GM13977 (cell line): ENCODE measurements around the gene HTR3D.
"Not testable (repeated sequence)": the region's sequence is repeated elsewhere in the genome, so short reads cannot be mapped to it uniquely, and the experiment has no call there.

ENCODE experiments used
- DNase-seq: peaks from one replicate; pipeline ENCODE4 v3.0.0; 2012; ENCODE audit warnings: low spot score
- in situ Hi-C: fragments of 300-500 bp; cut with MboI; formaldehyde crosslinking; loops from one replicate; pipeline ENCODE4 v1.12.0; 2022; ENCODE audit warnings: low sequenced_read_pairs, low pct_unique_long_range_greater_than_20kb, mixed read lengths, inconsistent platforms; ENCODE audit not compliant: unreplicated experiment
- TF ChIP-seq, protein P1 (sequence below): IDR thresholded peaks from 2 replicates; pipeline ENCODE4 v1.5.1; 2012; ENCODE audit warnings: mild to moderate bottlenecking, control low read depth; ENCODE audit not compliant: insufficient read depth; ENCODE audit errors: extremely low read depth, missing control alignments

The HTR3D gene

DNA sequence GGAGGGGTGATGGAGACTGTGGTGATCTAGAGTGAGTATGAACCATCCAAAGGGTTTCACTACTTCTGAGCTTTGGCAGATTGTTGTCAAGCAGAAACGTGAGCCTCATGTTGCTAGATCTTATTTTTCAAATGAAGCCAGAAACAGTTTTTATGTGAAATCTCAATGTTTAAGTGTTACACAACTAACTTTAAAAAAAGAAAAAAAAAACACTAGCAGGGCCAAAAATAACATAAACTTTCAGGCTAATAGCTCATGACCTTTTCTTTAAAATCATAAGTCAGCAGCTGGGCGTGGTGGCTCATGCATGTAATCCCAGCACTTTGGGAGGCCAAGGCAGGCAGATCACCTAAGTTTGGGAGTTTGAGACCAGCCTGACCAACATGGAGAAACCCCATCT lies 2.1 kb upstream of the HTR3D start:
- no peak for DNase-seq
- TF ChIP-seq, protein P1, sequence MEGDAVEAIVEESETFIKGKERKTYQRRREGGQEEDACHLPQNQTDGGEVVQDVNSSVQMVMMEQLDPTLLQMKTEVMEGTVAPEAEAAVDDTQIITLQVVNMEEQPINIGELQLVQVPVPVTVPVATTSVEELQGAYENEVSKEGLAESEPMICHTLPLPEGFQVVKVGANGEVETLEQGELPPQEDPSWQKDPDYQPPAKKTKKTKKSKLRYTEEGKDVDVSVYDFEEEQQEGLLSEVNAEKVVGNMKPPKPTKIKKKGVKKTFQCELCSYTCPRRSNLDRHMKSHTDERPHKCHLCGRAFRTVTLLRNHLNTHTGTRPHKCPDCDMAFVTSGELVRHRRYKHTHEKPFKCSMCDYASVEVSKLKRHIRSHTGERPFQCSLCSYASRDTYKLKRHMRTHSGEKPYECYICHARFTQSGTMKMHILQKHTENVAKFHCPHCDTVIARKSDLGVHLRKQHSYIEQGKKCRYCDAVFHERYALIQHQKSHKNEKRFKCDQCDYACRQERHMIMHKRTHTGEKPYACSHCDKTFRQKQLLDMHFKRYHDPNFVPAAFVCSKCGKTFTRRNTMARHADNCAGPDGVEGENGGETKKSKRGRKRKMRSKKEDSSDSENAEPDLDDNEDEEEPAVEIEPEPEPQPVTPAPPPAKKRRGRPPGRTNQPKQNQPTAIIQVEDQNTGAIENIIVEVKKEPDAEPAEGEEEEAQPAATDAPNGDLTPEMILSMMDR, result no peak
- in situ Hi-C loops, result no loop called here

- DNase-seq, result no peak
- TF ChIP-seq, protein P1, result no peak
- in situ Hi-C loops, result no loop called here
These were observed 1.0 kb upstream of the HTR3D start for GRCh38 chr3:184030536-184030935.

DNA sequence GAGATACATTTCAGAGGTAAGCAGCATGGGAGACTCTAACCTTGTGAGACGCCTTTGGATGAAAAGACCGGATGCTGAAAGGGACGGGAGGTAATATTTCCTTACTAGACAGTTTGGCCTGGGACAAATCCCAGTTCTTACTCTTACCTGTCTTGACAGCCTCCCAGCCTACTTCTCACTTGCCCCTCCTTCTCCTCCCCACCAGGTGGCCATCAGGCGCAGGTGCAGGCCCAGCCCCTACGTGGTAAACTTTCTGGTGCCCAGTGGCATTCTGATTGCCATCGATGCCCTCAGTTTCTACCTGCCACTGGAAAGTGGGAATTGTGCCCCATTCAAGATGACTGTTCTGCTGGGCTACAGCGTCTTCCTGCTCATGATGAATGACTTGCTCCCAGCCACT lies 6.3 kb downstream of the HTR3D start:
- no peak for DNase-seq
- TF ChIP-seq, protein P1, result no peak
- in situ Hi-C loops, result no loop called here

- DNase-seq, in situ Hi-C loops: not testable (repeated sequence)
These were observed 6.8 kb downstream of the HTR3D start for GRCh38 chr3:184038307-184038706.

- no peak for DNase-seq
- in situ Hi-C loops, result no loop called here
These were observed 7.9 kb downstream of the HTR3D start for GRCh38 chr3:184039414-184039813.

DNA sequence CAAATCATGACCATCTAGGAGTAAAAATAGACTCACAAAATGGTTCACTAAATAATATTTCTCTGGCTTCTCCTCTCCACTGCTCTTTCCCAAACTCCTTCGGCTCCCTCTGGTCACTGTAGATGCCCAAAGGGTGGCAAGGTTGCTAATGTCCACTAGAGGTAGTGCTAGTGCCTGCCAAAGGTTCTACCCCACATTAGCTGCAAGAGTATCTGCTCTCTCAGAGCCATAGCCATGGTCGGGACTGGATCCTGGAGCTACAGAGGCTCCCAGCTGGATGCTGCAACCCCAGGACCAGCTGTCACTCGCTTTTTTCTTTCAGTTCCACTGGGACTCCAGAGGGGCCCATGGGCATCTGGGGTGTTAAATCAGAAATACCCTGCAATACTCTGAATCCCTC lies 8.5 kb downstream of the HTR3D start:
- in situ Hi-C loops, result no loop called here
- no peak for DNase-seq
- TF ChIP-seq, protein P1, result no peak

More at GRCh38 chr3:184039414-184039813, 7.9 kb downstream of the HTR3D start:
- TF ChIP-seq, protein P1, result no peak

DNA sequence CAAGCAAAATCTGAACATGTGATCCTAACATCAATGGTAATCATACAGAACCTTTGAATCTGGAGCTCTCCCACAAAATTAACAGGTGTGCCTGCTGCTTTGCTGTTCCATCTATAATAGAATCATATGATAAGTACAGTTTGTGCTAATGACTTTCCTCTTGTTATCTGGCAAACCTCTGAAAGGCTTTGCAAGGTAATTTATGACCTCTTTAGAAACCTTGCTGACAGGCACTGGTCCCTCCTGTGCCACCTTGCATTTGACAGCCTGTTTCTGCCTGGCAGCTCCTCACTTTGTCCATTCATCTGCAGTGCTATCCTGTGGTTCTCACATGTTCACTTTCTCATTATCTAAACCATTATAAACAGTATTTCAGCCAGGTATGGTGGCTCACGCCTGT lies 11.1 kb downstream of the HTR3D start:
- no peak for DNase-seq
- TF ChIP-seq, protein P1, result no peak
- in situ Hi-C loops, result no loop called here
